GM23338 (cell line): Measurements from ENCODE around the gene NPDC1. TPM values are rescaled to one million over a fixed set of nuclear protein-coding genes. Genes with fewer than 3 reads are reported as not detected.
A peak's percentile ranks its signal among the peaks of the same experiment; 100 is the strongest.

ENCODE experiments used
- ATAC-seq: fragments of 200-7000 bp; cut with Tn5 transposase; 3 replicates; pipeline ENCODE4 v1.9.1; 2020
- DNase-seq: peaks from one replicate; pipeline ENCODE4 v3.0.0-alpha.2; 2015; ENCODE audit warnings: low spot score
- H2AFZ ChIP-seq: fragments of 200-600 bp; sonication (generic); 2 replicates; pipeline ENCODE4 v1.8.0; 2016; ENCODE audit warnings: antibody characterized with exemption, mild to moderate bottlenecking, moderate library complexity
- H3F3A ChIP-seq: fragments of 200-600 bp; sonication (generic); replicated peaks from 2 replicates; pipeline ENCODE4 v1.8.0; 2017; ENCODE audit warnings: antibody characterized with exemption, mixed run types, low read depth
- H3K27ac ChIP-seq: fragments of 200-600 bp; sonication (generic); 2 replicates; pipeline ENCODE4 v1.6.1; 2016; ENCODE audit warnings: low read depth
- H3K27me3 ChIP-seq: fragments of 200-600 bp; sonication (generic); 2 replicates; pipeline ENCODE4 v1.8.0; 2016; ENCODE audit warnings: mild to moderate bottlenecking, mixed run types, moderate library complexity; ENCODE audit not compliant: insufficient read depth
- H3K36me3 ChIP-seq: fragments of 200-600 bp; sonication (generic); 2 replicates; pipeline ENCODE4 v1.8.0; 2016; ENCODE audit warnings: mild to moderate bottlenecking; ENCODE audit not compliant: insufficient read depth
- H3K4me1 ChIP-seq: fragments of 200-600 bp; sonication (generic); 2 replicates; pipeline ENCODE4 v1.8.0; 2016; ENCODE audit warnings: mild to moderate bottlenecking, moderate library complexity; ENCODE audit not compliant: insufficient read depth
- H3K4me2 ChIP-seq: fragments of 200-600 bp; sonication (generic); 2 replicates; pipeline ENCODE4 v1.7.1; 2017; ENCODE audit warnings: mixed run types
- H3K4me3 ChIP-seq: fragments of 200-600 bp; sonication (generic); 2 replicates; pipeline ENCODE4 v1.6.1; 2016; ENCODE audit warnings: mixed run types
- H3K79me2 ChIP-seq: fragments of 200-600 bp; sonication (generic); replicated peaks from 2 replicates; pipeline ENCODE4 v1.8.0; 2017; ENCODE audit warnings: mild to moderate bottlenecking; ENCODE audit not compliant: insufficient read depth
- H3K9me2 ChIP-seq: fragments of 200-600 bp; sonication (generic); 2 replicates; pipeline ENCODE4 v1.8.0; 2017; ENCODE audit not compliant: insufficient read depth
- H4K20me1 ChIP-seq: fragments of 200-600 bp; sonication (generic); replicated peaks from 2 replicates; pipeline ENCODE4 v1.8.0; 2017; ENCODE audit warnings: mild to moderate bottlenecking; ENCODE audit not compliant: insufficient read depth
- H3K27ac Mint-ChIP-seq: 2 replicates; pipeline ENCODE4 v1.8.0; 2020; ENCODE audit warnings: inconsistent platforms, mild to moderate bottlenecking, moderate library complexity, mixed read lengths
- H3K27me3 Mint-ChIP-seq: 3 replicates; pipeline ENCODE4 v1.8.0; 2022; ENCODE audit warnings: low read depth, mild to moderate bottlenecking, moderate library complexity, mixed read lengths, inconsistent platforms; ENCODE audit not compliant: insufficient read depth, poor library complexity
- H3K36me3 Mint-ChIP-seq: 3 replicates; pipeline ENCODE4 v1.8.0; 2021; ENCODE audit warnings: low read depth, mild to moderate bottlenecking, inconsistent platforms, moderate library complexity, mixed read lengths
- H3K4me1 Mint-ChIP-seq: 3 replicates; pipeline ENCODE4 v1.8.0; 2020; ENCODE audit warnings: mild to moderate bottlenecking, inconsistent platforms, mixed read lengths
- H3K4me3 Mint-ChIP-seq: 3 replicates; pipeline ENCODE4 v1.8.0; 2021; ENCODE audit warnings: moderate library complexity, mild to moderate bottlenecking, inconsistent platforms, mixed read lengths
- H3K9me3 Mint-ChIP-seq: 3 replicates; pipeline ENCODE4 v1.8.0; 2020; ENCODE audit warnings: moderate library complexity, mild to moderate bottlenecking, inconsistent platforms, mixed read lengths
- CREB1 ChIP-seq: fragments of 250-450 bp; sonication (Bioruptor Pico); IDR thresholded peaks from 2 replicates; pipeline ENCODE4 v1.5.0; 2020; ENCODE audit warnings: low read depth, mild to moderate bottlenecking, moderate library complexity
- EZH2phosphoT487 ChIP-seq: fragments of 200-600 bp; sonication (generic); IDR thresholded peaks from one replicate; pipeline ENCODE4 v1.8.1; 2018; ENCODE audit warnings: antibody characterized with exemption; ENCODE audit not compliant: unreplicated experiment
- JUNB ChIP-seq: IDR thresholded peaks from one replicate; pipeline ENCODE4 v1.6.1; 2016; ENCODE audit warnings: antibody characterized with exemption; ENCODE audit not compliant: unreplicated experiment
- POLR2AphosphoS5 ChIP-seq: IDR thresholded peaks from 2 replicates; pipeline ENCODE4 v1.6.1; 2016; ENCODE audit warnings: antibody characterized with exemption, low read depth
- STAT1 ChIP-seq: IDR thresholded peaks from one replicate; pipeline ENCODE4 v1.6.1; 2016; ENCODE audit warnings: antibody characterized with exemption; ENCODE audit not compliant: unreplicated experiment
- ZNF331 ChIP-seq: fragments of 250-450 bp; sonication (Bioruptor Pico); IDR thresholded peaks from 2 replicates; pipeline ENCODE4 v1.5.0; 2020; ENCODE audit warnings: low read depth, mild to moderate bottlenecking, moderate library complexity
- polyA plus RNA-seq: library from polyadenylated mRNA; unstranded; fragments of >200 nt; fragmentation: Nextera tagmentation; extraction: Ambion mirVana; gene quantifications from 2 replicates; pipeline ENCODE4 v1.2.1, GENCODE V29; 2016
- total RNA-seq: library from RNA; depleted of rRNA; stranded (reverse); fragments of >200 nt; shearing (Covaris generic); gene quantifications from 2 replicates; pipeline ENCODE4 v1.2.3, GENCODE V29; 2014
- TF ChIP-seq, protein P1 (sequence below): IDR thresholded peaks from one replicate; pipeline ENCODE4 v1.6.1; 2018; ENCODE audit warnings: antibody characterized with exemption; ENCODE audit not compliant: unreplicated experiment
- TF ChIP-seq, protein P2 (sequence below), 2 experiments: fragments of 200-600 bp in 1 of 2; sonication (generic) in 1 of 2; conservative IDR thresholded peaks; 2 replicates each; pipeline versions ENCODE4 v1.5.1 to v1.6.1; 2016 to 2017; ENCODE audit warnings: antibody characterized with exemption in 2 of 2, low read depth in 2 of 2, mild to moderate bottlenecking in 2 of 2, moderate library complexity in 1 of 2
- TF ChIP-seq, protein P3 (sequence below): IDR thresholded peaks from 2 replicates; pipeline ENCODE4 v1.6.1; 2016; ENCODE audit warnings: antibody characterized with exemption
- TF ChIP-seq, protein P4 (sequence below): fragments of 250-450 bp; sonication (Bioruptor Pico); IDR thresholded peaks from 2 replicates; pipeline ENCODE4 v1.5.0; 2020; ENCODE audit warnings: mild to moderate bottlenecking, moderate library complexity

Gene NPDC1
- total and polyA plus RNA-seq, 2 experiments from 2014 or later, result 34.3 to 35.5 TPM

DNA sequence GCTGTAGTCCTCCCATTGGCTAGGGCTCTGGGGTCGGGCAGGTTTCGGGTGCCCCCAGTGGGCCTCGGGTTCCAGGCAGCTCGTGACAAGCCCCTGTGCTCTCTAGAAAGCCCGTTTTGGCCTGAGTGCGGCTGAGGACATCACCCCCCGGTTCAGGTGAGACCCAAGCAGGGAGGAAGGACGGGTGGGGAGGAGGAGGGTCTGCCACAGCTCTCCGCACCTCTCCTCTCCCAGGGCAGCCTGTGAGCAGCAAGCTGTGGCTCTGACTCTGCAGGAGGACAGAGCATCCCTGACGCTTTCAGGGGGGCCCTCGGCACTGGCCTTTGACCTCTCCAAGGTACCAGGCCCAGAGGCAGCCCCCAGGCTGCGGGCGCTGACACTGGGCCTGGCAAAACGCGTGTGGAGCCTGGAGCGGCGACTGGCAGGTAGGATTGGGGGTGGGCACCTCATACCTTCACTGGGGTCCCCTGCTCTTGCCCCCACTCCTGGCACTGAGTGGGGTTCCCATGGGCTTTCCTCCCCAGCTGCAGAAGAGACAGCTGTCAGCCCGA lies 53.1 kb downstream of the NPDC1 start (continued):
- TF ChIP-seq, protein P1, sequence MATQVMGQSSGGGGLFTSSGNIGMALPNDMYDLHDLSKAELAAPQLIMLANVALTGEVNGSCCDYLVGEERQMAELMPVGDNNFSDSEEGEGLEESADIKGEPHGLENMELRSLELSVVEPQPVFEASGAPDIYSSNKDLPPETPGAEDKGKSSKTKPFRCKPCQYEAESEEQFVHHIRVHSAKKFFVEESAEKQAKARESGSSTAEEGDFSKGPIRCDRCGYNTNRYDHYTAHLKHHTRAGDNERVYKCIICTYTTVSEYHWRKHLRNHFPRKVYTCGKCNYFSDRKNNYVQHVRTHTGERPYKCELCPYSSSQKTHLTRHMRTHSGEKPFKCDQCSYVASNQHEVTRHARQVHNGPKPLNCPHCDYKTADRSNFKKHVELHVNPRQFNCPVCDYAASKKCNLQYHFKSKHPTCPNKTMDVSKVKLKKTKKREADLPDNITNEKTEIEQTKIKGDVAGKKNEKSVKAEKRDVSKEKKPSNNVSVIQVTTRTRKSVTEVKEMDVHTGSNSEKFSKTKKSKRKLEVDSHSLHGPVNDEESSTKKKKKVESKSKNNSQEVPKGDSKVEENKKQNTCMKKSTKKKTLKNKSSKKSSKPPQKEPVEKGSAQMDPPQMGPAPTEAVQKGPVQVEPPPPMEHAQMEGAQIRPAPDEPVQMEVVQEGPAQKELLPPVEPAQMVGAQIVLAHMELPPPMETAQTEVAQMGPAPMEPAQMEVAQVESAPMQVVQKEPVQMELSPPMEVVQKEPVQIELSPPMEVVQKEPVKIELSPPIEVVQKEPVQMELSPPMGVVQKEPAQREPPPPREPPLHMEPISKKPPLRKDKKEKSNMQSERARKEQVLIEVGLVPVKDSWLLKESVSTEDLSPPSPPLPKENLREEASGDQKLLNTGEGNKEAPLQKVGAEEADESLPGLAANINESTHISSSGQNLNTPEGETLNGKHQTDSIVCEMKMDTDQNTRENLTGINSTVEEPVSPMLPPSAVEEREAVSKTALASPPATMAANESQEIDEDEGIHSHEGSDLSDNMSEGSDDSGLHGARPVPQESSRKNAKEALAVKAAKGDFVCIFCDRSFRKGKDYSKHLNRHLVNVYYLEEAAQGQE, result no peak
- TF ChIP-seq, protein P2, sequence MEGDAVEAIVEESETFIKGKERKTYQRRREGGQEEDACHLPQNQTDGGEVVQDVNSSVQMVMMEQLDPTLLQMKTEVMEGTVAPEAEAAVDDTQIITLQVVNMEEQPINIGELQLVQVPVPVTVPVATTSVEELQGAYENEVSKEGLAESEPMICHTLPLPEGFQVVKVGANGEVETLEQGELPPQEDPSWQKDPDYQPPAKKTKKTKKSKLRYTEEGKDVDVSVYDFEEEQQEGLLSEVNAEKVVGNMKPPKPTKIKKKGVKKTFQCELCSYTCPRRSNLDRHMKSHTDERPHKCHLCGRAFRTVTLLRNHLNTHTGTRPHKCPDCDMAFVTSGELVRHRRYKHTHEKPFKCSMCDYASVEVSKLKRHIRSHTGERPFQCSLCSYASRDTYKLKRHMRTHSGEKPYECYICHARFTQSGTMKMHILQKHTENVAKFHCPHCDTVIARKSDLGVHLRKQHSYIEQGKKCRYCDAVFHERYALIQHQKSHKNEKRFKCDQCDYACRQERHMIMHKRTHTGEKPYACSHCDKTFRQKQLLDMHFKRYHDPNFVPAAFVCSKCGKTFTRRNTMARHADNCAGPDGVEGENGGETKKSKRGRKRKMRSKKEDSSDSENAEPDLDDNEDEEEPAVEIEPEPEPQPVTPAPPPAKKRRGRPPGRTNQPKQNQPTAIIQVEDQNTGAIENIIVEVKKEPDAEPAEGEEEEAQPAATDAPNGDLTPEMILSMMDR (conservative IDR thresholded peaks at IDR 0.05; ENCODE audit: low read depth in 2 of 2), result no peak
- no peak for TF ChIP-seq CREB1 (CRISPR knock-in tag)
- no peak for TF ChIP-seq ZNF331 (CRISPR knock-in tag)
- TF ChIP-seq EZH2phosphoT487, result no peak
- no peak for TF ChIP-seq STAT1
- no peak for TF ChIP-seq POLR2AphosphoS5
- no peak for TF ChIP-seq JUNB

DNA sequence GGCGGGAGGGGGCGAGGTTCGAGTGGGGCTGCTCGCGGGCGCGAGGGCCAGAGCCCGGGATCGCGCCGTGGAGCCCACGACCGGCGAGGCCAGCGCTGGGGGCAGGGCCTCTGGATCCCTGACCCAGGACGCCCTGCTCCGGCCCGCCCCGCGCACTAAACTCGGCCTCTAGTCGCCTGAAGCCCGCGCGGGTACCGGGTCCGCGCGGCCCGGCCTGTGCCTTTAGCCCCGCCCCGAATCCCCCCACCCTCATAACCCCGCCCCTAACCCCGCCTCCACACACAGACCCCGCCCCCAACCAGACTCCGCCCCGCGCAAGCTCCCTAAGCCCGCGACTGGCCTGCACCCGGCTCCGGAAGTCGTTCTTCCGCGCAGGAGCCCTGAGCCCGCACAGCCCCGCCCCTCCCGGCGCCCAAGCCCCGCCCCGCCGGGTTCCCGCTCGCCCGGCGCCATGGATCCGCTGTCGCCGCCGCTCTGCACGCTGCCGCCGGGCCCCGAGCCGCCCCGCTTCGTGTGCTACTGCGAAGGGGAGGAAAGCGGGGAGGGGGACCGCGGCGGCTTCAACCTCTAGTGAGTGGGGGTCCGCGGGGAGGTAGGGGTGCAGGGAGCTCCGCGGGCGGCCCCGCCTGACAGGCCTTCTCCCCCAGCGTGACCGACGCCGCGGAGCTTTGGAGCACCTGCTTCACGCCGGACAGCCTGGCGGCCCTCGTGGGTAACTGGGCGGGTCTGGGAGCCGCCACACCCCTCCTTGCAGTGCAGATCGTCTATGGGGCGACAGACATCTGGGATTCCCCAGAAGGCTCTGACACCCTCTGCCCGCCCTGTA lies 53.8 kb downstream of the NPDC1 start, which contains the start of gene PAXX:
Gene PAXX, plus strand, starts transcription at position 430 of the 826 bp plus-strand sequence. Its CDS starts 22 bp downstream, at position 452.
- H3K9me2 ChIP-seq, result no peaks in the 10 kb centered on the region
- peaks cover 29% of the 10 kb centered on the region for H3K27me3 Mint-ChIP-seq
- peaks cover 5% of the 10 kb centered on the region; the same call in 1 of the 2 replicates for H3K4me1 ChIP-seq
- H3K9me3 Mint-ChIP-seq, result peaks cover 10% of the 10 kb centered on the region
- H3F3A ChIP-seq, result no peaks in the 10 kb centered on the region
- H3K4me3 Mint-ChIP-seq, result peak within 1 kb of the TSS; percentile 80
- H3K36me3 Mint-ChIP-seq, result no peaks in the 10 kb centered on the region; the same call in 2 of the 3 replicates
- H3K27ac Mint-ChIP-seq, result no peak within 1 kb of the TSS
- DNase-seq (peak; percentile 93), ATAC-seq (peak; percentile 65)
- H3K36me3 ChIP-seq, result no peaks in the 10 kb centered on the region
- no peak within 1 kb of the TSS for H3K27ac ChIP-seq
- H3K4me3 ChIP-seq, result peak within 1 kb of the TSS; percentile 86
- no peaks in the 10 kb centered on the region; the same call in 2 of the 3 replicates for H3K4me1 Mint-ChIP-seq
- TF ChIP-seq EZH2phosphoT487, result no peak
- TF ChIP-seq, protein P3, sequence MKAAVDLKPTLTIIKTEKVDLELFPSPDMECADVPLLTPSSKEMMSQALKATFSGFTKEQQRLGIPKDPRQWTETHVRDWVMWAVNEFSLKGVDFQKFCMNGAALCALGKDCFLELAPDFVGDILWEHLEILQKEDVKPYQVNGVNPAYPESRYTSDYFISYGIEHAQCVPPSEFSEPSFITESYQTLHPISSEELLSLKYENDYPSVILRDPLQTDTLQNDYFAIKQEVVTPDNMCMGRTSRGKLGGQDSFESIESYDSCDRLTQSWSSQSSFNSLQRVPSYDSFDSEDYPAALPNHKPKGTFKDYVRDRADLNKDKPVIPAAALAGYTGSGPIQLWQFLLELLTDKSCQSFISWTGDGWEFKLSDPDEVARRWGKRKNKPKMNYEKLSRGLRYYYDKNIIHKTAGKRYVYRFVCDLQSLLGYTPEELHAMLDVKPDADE, result no peak
- TF ChIP-seq STAT1, result no peak
- TF ChIP-seq, protein P4, sequence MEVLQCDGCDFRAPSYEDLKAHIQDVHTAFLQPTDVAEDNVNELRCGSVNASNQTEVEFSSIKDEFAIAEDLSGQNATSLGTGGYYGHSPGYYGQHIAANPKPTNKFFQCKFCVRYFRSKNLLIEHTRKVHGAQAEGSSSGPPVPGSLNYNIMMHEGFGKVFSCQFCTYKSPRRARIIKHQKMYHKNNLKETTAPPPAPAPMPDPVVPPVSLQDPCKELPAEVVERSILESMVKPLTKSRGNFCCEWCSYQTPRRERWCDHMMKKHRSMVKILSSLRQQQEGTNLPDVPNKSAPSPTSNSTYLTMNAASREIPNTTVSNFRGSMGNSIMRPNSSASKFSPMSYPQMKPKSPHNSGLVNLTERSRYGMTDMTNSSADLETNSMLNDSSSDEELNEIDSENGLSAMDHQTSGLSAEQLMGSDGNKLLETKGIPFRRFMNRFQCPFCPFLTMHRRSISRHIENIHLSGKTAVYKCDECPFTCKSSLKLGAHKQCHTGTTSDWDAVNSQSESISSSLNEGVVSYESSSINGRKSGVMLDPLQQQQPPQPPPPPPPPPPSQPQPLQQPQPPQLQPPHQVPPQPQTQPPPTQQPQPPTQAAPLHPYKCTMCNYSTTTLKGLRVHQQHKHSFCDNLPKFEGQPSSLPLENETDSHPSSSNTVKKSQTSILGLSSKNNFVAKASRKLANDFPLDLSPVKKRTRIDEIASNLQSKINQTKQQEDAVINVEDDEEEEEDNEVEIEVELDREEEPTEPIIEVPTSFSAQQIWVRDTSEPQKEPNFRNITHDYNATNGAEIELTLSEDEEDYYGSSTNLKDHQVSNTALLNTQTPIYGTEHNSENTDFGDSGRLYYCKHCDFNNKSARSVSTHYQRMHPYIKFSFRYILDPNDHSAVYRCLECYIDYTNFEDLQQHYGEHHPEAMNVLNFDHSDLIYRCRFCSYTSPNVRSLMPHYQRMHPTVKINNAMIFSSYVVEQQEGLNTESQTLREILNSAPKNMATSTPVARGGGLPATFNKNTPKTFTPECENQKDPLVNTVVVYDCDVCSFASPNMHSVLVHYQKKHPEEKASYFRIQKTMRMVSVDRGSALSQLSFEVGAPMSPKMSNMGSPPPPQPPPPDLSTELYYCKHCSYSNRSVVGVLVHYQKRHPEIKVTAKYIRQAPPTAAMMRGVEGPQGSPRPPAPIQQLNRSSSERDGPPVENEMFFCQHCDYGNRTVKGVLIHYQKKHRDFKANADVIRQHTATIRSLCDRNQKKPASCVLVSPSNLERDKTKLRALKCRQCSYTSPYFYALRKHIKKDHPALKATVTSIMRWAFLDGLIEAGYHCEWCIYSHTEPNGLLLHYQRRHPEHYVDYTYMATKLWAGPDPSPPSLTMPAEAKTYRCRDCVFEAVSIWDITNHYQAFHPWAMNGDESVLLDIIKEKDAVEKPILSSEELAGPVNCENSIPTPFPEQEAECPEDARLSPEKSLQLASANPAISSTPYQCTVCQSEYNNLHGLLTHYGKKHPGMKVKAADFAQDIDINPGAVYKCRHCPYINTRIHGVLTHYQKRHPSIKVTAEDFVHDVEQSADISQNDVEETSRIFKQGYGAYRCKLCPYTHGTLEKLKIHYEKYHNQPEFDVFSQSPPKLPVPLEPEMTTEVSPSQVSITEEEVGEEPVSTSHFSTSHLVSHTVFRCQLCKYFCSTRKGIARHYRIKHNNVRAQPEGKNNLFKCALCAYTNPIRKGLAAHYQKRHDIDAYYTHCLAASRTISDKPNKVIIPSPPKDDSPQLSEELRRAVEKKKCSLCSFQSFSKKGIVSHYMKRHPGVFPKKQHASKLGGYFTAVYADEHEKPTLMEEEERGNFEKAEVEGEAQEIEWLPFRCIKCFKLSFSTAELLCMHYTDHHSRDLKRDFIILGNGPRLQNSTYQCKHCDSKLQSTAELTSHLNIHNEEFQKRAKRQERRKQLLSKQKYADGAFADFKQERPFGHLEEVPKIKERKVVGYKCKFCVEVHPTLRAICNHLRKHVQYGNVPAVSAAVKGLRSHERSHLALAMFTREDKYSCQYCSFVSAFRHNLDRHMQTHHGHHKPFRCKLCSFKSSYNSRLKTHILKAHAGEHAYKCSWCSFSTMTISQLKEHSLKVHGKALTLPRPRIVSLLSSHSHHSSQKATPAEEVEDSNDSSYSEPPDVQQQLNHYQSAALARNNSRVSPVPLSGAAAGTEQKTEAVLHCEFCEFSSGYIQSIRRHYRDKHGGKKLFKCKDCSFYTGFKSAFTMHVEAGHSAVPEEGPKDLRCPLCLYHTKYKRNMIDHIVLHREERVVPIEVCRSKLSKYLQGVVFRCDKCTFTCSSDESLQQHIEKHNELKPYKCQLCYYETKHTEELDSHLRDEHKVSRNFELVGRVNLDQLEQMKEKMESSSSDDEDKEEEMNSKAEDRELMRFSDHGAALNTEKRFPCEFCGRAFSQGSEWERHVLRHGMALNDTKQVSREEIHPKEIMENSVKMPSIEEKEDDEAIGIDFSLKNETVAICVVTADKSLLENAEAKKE (CRISPR knock-in tag), result no peak
- TF ChIP-seq POLR2AphosphoS5, result peak; percentile 70
- H2AFZ ChIP-seq, result no peak within 1 kb of the TSS
- H3K79me2 ChIP-seq, result no peaks in the 10 kb centered on the region
- H3K27me3 ChIP-seq, result peaks cover 45% of the 10 kb centered on the region
- H3K4me2 ChIP-seq, result peak within 1 kb of the TSS; percentile 88
- H4K20me1 ChIP-seq, result no peaks in the 10 kb centered on the region
